Adrenal gland (tissue), 12 donors: ENCODE data around the gene AQP12B. TPM values are rescaled to one million over a fixed set of nuclear protein-coding genes. Genes with fewer than 3 reads are reported as not detected.

ENCODE experiments used
- DNase-seq, 7 donors: peaks; one replicate each; pipeline ENCODE4 v3.0.0-alpha.2; 2019 to 2020
- H3K27ac ChIP-seq, 5 donors: fragments of 200-600 bp; sonication (generic) in 4 of 5; 1 replicate in 3 of 5; 2 replicates in 2 of 5; pipeline versions ENCODE4 v1.5.1 to v1.8.0; 2016 to 2020; ENCODE audit warnings: mild to moderate bottlenecking in 1 of 5
- H3K27me3 ChIP-seq: fragments of 200-600 bp; 2 replicates; pipeline ENCODE4 v1.8.0; 2021
- H3K36me3 ChIP-seq, 2 donors: fragments of 200-600 bp; replicated peaks in 1 of 2; 1 replicate in 1 of 2; 2 replicates in 1 of 2; pipeline versions ENCODE4 v1.5.1 to v1.8.0; 2018 to 2022
- H3K4me1 ChIP-seq, 2 donors: fragments of 200-600 bp; replicated peaks in 1 of 2; 1 replicate in 1 of 2; 2 replicates in 1 of 2; pipeline versions ENCODE4 v1.5.1 to v1.8.0; 2018 to 2021
- H3K4me3 ChIP-seq, 4 donors: fragments of 200-600 bp; sonication (generic) in 3 of 4; one replicate each; pipeline ENCODE4 v1.5.1; 2016 to 2018
- H3K9me3 ChIP-seq, 3 donors: fragments of 200-600 bp; sonication (generic) in 1 of 3; replicated peaks in 1 of 3; 1 replicate in 2 of 3; 2 replicates in 1 of 3; pipeline versions ENCODE4 v1.5.1 to v1.8.0; 2016 to 2021
- POLR2A ChIP-seq, 2 donors: fragments of 450-650 bp; IDR thresholded peaks; one replicate each; pipeline ENCODE4 v1.6.1; 2017; ENCODE audit warnings: antibody characterized with exemption in 2 of 2, mild to moderate bottlenecking in 2 of 2, moderate library complexity in 1 of 2
- WGBS, 4 donors: extraction: QIAGEN DNeasy Blood & Tissue Kit in 2 of 4; methylation state at CpG; one replicate each; pipeline versions ENCODE4 v1.1.5 to v1.1.7; 2013 to 2017; 5-methylcytosine and 5-hydroxymethylcytosine counted together
- intact Hi-C, 2 donors: fragments of 100-400 bp; cut with DNase I; formaldehyde crosslinking; loops; one replicate each; pipeline versions ENCODE4 v1.14.1 to v1.15.0; 2022 to 2023
- polyA plus RNA-seq, 3 donors: library from polyadenylated mRNA; stranded (reverse); fragments of 200-250 nt in 2 of 3; fragments of 350-450 nt in 1 of 3; fragmentation: Illumina TruSeq in 1 of 3; extraction: RNeasy Lipid Tissue Mini Kit (QIAGEN cat#74804) in 1 of 3; gene quantifications; one replicate each; pipeline ENCODE4 v1.2.3, GENCODE V29; 2013 to 2014
- total RNA-seq, 9 donors: library from RNA; depleted of rRNA in 4 of 9; stranded (reverse); fragments of >200 nt in 4 of 9; fragments of 120-200 nt in 1 of 9; fragmentation: NEBNext Ultra II Directional in 1 of 9; extraction: Animal tissue kit (Norgen Biotek cat#: 25700) in 1 of 9; gene quantifications; one replicate each; pipeline versions ENCODE4 v1.1.0 to v1.2.4, GENCODE V29; 2013 to 2023
- TF ChIP-seq, protein P1 (sequence below), 6 experiments: fragments of 450-650 bp in 4 of 6; fragments of 200-600 bp in 2 of 6; sonication (generic) in 1 of 6; IDR thresholded peaks; 1 replicate in 5 of 6; 2 replicates in 1 of 6; pipeline versions ENCODE4 v1.5.1 to v1.8.0; 2016 to 2021; ENCODE audit warnings: antibody characterized with exemption in 6 of 6, mild to moderate bottlenecking in 2 of 6, moderate library complexity in 1 of 6
- donor health status: healthy with polysubstance abuse.
- donor health status: Bipolar disorder and iron deficiency.
- donor health status: DM: yes; HTN: yes; CAD: no.
- donor health status: DM: no; HTN: no; CAD: no.
- donor health status: DM: no; HTN: no; CAD: no.
- donor health status: DM: yes; HTN: yes; CAD: no.

AQP12B gene
- total and polyA plus RNA-seq, 12 donors: 0.07 to 0.48 TPM; not detected in 10

DNA sequence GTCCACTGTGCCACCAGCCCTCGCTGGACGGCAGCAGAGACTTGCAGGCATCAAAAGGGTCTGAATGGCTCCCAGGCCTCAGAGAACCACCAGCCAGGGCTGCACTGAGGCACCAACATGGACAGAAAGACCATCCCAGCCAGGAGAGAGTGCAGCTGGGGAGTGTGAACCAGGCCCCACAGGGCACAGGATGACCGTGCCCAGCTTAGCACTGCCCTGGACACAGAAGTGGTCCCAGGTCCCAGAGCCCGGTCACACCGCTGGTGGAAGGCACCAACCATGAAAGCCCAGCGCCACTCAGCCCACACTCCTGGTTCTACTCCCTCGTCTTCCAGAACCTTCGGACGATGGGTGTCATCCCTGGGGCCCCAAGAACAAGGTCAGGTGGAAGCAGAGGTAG, 29.4 kb upstream of the AQP12B start:
- WGBS, 4 donors: 89 to 91% (median 89%) methylated on average over 8 to 9 of the region's 9 CpGs
- no peak for DNase-seq
- Histone ChIP-seq H3K36me3 (no peaks in the 10 kb centered on the region), H3K4me1 (no peaks in the 10 kb centered on the region), H3K27ac (no peak overlapping the region), H3K9me3 (no peaks in the 10 kb centered on the region), H3K27me3 (peaks cover 6% of the 10 kb centered on the region), H3K4me3 (no peak overlapping the region)
- intact Hi-C loops: no loop called here
- no peak for TF ChIP-seq POLR2A (IDR thresholded peaks at IDR 0.05)
- TF ChIP-seq, protein P1, sequence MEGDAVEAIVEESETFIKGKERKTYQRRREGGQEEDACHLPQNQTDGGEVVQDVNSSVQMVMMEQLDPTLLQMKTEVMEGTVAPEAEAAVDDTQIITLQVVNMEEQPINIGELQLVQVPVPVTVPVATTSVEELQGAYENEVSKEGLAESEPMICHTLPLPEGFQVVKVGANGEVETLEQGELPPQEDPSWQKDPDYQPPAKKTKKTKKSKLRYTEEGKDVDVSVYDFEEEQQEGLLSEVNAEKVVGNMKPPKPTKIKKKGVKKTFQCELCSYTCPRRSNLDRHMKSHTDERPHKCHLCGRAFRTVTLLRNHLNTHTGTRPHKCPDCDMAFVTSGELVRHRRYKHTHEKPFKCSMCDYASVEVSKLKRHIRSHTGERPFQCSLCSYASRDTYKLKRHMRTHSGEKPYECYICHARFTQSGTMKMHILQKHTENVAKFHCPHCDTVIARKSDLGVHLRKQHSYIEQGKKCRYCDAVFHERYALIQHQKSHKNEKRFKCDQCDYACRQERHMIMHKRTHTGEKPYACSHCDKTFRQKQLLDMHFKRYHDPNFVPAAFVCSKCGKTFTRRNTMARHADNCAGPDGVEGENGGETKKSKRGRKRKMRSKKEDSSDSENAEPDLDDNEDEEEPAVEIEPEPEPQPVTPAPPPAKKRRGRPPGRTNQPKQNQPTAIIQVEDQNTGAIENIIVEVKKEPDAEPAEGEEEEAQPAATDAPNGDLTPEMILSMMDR (IDR thresholded peaks at IDR 0.05): no peak

DNA sequence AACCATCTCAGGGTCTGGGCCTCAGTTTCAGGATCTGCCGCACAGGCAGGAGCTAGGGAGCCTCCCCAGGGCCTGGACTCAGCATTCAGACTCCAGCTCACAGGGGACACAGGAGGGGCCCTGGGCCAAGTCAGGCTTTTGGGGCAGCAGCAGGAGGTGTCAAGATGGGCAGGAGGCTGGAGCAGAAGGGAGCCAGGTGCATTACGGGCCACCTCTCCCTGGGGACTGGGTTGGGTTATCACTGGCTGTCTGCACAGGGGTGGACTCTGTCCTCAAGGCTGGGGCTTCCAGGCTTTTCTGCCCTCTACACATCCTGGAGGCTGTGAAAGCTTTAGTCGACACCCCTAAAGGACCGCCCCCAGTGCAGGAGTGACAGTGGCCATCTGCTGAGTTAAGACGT, 29.0 kb upstream of the AQP12B start:
- intact Hi-C loops: no loop called here
- H3K4me1 ChIP-seq: no peaks in the 10 kb centered on the region

DNA sequence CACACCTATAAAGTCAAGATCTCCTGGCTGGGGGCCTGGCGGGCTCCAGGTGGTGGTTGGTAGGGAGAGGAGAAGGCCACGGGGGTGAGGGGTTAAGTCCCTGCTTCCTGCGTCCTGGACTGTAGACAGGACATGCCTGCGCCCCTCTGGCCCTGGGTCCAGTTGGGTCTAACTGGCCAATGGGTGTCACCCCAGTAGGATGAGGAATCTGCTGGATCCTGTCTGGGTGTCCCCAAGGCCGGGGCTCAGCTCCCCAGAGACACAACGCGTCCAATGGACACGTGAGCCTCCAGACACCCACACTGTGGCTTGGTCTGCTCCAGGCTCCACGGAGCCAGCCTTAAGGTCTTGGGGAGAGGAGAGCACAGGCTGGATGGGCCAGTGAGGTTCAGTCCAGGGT, 28.6 kb upstream of the AQP12B start:
- 86 to 92% (median 88%) methylated on average over 5 to 9 of the region's 9 CpGs for WGBS, 4 donors

More for the DNA sequence above, 29.0 kb upstream of the AQP12B start:
- Histone ChIP-seq H3K36me3 (no peaks in the 10 kb centered on the region), H3K9me3 (no peaks in the 10 kb centered on the region), H3K27ac (no peak overlapping the region), H3K4me3 (no peak overlapping the region), H3K27me3 (peaks cover 6% of the 10 kb centered on the region)
- TF ChIP-seq POLR2A (IDR thresholded peaks at IDR 0.05): no peak
- TF ChIP-seq, protein P1 (IDR thresholded peaks at IDR 0.05): no peak
- 73 to 83% (median 77%) methylated on average over 4 to 5 of the region's 5 CpGs for whole genome bisulfite sequencing, 4 donors
- DNase-seq: no peak

DNA sequence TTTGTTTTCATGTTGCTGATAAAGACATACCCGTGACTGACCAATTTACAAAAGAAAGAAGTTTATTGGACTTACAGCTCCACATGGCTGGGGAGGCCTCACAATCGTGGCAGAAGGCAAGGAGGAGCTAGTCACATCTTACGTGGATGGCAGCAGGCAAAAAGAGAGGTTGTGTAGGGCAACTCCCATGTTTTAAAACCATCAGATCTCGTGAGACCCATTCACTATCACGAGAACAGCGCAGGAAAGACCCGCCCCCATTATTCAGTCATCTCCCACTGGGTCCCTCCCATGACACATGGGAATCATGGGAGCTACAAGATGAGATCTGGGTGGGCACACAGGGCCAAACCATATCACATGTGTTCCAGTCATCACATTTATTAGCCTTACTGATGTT, 25.8 kb upstream of the AQP12B start:
- peaks cover 12% of the 10 kb centered on the region for H3K27me3 ChIP-seq

More for the DNA sequence above, 28.6 kb upstream of the AQP12B start:
- intact Hi-C loops: no loop called here
- no peaks in the 10 kb centered on the region for H3K4me1 ChIP-seq
- no peak overlapping the region for H3K4me3 ChIP-seq
- H3K27ac ChIP-seq: no peak overlapping the region
- H3K36me3 ChIP-seq: no peaks in the 10 kb centered on the region
- no peaks in the 10 kb centered on the region for H3K9me3 ChIP-seq
- peaks cover 6% of the 10 kb centered on the region for H3K27me3 ChIP-seq
- TF ChIP-seq POLR2A (IDR thresholded peaks at IDR 0.05): no peak
- TF ChIP-seq, protein P1 (IDR thresholded peaks at IDR 0.05): no peak
- DNase-seq: no peak

More for the DNA sequence above, 25.8 kb upstream of the AQP12B start:
- Histone ChIP-seq H3K9me3 (no peaks in the 10 kb centered on the region), H3K4me1 (no peaks in the 10 kb centered on the region), H3K27ac (no peak overlapping the region), H3K4me3 (no peak overlapping the region), H3K36me3 (no peaks in the 10 kb centered on the region)
- no peak for DNase-seq
- intact Hi-C loops: loop anchor here in 1 of 2 donors (10.0 kb wide), 1 partner anchor 194 kb away; no protein-coding TSS in a partner anchor
- WGBS, 4 donors: 71 to 79% (median 73%) methylated on average over 7 of the region's 7 CpGs
- TF ChIP-seq POLR2A (IDR thresholded peaks at IDR 0.05): no peak
- TF ChIP-seq, protein P1 (IDR thresholded peaks at IDR 0.05): no peak
